HG03439 (cell line): ENCODE results near the gene PLA2G4F.

Experiments used
- ATAC-seq: cut with Tn5 transposase; IDR thresholded peaks from one replicate; pipeline ENCODE4 v1.9.1; 2021; ENCODE audit warnings: mild to moderate bottlenecking, moderate library complexity; ENCODE audit not compliant: unreplicated experiment

Gene PLA2G4F

GRCh38 chr15:42165106-42165505, 8.7 kb upstream of the PLA2G4F start:
- no peak for ATAC-seq

GRCh38 chr15:42163947-42164550, 7.6 kb upstream of the PLA2G4F start:
- ATAC-seq, result no peak

- ATAC-seq, result no peak
Measured at GRCh38 chr15:42163291-42163690, 6.9 kb upstream of the PLA2G4F start.

- no peak for ATAC-seq
Measured at GRCh38 chr15:42160136-42160535, 3.7 kb upstream of the PLA2G4F start.

GRCh38 chr15:42159381-42160015, 3.1 kb upstream of the PLA2G4F start:
- no peak for ATAC-seq

GRCh38 chr15:42158941-42159340, 2.5 kb upstream of the PLA2G4F start:
- ATAC-seq, result no peak

GRCh38 chr15:42157981-42158765, 1.7 kb upstream of the PLA2G4F start:
- no peak for ATAC-seq

GRCh38 chr15:42157381-42157780, 945 bp upstream of the PLA2G4F start:
- ATAC-seq, result no peak

GRCh38 chr15:42155546-42156242, 742 bp downstream of the PLA2G4F start:
- no peak for ATAC-seq

- ATAC-seq, result no peak
Measured at GRCh38 chr15:42154956-42155355, 1.5 kb downstream of the PLA2G4F start.

GRCh38 chr15:42154212-42154941, 2.1 kb downstream of the PLA2G4F start:
- no peak for ATAC-seq

GRCh38 chr15:42153874-42154211, 2.6 kb downstream of the PLA2G4F start:
- ATAC-seq, result no peak

GRCh38 chr15:42152921-42153698, 3.3 kb downstream of the PLA2G4F start:
- no peak for ATAC-seq

GRCh38 chr15:42152196-42152920, 4.1 kb downstream of the PLA2G4F start:
- no peak for ATAC-seq

- no peak for ATAC-seq
Measured at GRCh38 chr15:42151736-42152135, 4.7 kb downstream of the PLA2G4F start.

- ATAC-seq, result no peak
Measured at GRCh38 chr15:42151141-42151561, 5.3 kb downstream of the PLA2G4F start.

- ATAC-seq, result no peak
Measured at GRCh38 chr15:42150219-42150970, 6.0 kb downstream of the PLA2G4F start.

GRCh38 chr15:42149493-42150218, 6.8 kb downstream of the PLA2G4F start:
- no peak for ATAC-seq
